Hematopoietic multipotent progenitor cell treated with erythropoietin and hydrocortisone succinate and interleukin-3 and kit ligand, for 6 days (in vitro differentiated cells): Measurements from ENCODE around the gene TIGIT.

ENCODE experiments used
- DNase-seq: peaks from one replicate; pipeline ENCODE4 v3.0.0-alpha.2; 2015

The TIGIT gene

DNA sequence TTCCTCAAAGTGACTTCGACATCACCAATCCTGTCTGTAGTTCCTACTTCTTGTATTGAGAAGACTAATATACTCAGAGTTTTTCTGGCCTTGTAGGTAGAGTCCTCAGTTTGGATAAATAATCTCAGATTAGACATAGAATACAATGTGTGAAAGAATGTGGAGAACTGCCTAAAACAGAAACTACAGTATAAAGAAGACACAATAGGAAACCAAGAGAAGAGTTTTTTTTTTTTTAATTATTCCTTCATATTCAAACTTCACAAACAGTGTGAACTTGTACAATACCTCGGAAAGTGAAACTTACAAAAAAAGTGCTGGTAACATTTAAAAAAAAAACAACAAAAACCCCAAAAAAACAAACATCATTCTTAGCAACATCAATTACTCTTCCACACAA lies 20.5 kb downstream of the TIGIT start:
- no peak for DNase-seq

DNA sequence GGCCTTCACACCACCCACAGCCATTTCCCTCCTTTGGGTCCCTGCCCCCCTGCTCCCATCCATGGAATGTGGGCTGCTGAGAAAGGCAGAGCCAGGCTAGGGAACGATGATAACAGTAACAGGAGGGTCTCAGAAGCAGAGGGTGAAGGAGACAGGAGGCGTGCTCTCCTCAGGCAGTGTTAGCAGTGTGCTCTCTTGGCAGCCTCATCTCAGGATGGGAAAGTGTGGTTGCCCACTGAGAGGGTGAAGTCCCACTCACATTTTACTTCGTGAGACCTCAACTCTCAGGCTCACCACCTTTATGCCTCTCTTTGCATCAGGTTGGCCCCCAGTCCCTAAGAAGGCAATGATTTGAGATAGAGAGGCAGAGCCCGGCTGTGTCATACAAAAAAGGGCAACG lies 24.5 kb downstream of the TIGIT start:
- DNase-seq, result no peak

DNA sequence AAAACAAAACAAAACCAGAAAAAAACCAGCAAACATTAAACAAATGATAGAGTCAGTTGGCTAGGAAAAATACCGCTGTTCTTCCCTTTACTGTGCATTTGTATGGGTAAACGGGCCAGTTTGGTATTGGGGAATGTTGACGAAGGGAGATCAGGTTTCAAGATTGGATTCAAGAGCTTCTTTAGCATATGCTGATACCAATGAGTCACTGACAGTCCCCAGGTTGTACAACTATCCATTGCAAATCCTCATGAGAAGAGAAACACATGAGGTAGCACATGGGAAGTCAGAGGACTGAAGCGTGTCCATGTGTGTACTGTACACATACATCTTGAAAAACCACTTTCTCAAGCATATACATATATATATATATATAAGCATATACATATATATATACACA lies 25.6 kb downstream of the TIGIT start:
- DNase-seq, result no peak

DNA sequence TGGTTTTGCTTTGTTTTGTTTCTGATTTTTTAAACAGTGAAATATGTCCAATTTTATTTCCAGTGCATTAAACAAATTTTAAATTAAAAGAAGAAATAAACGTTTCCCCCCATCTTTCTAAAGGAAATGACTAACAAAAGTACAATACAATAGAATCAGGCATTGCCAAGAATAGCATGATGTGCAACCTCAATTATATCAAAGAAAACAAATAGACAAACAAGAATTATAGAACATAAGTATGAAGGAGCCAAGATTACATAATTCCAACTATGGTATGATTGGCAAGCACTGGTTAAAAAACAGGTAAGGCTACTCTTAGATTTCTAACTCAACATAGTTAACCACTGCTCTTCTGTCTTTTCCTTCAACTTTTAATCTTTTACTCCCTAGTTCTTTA lies 26.4 kb downstream of the TIGIT start:
- DNase-seq, result no peak

DNA sequence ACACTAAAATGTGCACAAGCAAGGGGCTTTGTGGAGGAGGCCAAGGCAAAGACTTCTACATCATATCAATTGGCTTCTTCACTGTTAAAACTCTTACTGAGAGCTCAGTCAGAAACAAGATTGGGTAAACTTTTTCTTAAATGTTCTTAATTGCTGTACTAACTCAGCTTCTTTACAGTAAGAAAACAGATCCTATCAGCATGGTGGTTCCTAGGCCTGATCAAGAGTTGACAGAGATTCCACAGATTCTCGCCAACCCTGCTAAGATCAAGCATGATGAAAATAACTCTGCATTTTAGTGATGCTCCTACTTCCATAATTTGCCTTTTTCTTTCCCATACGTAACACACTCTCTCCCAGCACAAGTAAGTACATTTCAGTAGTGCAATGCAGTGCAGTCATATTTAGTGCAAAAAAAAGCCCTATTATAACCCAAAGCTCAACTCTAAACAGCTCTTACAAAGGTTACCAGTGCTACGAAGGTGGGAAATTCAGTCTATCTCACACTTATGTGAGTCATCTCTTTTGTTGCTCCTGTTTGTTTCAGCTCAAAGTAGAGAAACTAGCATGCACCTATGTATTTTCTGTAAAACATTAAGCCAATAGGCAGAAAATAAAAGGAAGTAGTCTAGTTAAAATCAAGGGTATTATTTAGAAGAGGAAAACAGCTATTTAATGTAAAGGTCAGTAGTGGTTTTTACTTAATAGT lies 29.9 kb downstream of the TIGIT start:
- DNase-seq, result no peak

DNA sequence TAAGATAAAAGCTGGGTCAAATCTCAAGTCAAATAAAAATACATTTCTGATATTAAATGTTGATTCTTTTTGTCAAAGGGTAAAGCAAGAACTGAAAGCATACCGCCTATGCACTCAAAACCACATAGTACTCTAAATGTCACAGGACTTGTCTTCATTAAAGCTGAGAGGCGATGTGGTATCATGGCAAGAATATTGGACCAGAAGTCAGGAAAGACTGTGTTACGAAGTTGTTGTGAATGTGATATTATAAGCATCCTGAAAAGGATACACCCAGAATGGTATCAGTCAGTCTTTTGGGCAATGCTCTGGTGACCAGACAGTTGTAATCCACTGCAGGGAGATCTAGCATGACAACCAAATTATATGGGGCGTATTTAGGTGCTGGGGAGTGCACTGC lies 33.8 kb downstream of the TIGIT start:
- DNase-seq, result no peak

DNA sequence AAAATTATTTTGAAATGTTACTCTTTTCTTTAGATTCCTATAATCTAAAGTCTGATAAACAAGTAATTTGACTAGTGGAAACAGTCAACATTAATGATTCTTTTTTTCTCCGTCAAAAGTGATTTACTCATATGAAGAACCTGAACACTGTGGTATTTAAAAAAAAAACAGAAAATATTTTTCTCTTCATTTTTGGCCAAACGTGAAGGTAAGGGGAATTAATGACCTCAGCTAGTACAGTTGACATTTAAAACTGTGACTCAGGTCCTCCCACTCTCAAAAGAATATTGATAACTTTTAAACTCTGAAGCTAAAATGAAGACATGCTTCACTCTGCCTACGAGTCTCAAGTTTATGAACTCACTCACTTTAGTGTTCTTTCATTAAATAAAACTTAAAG lies 34.5 kb downstream of the TIGIT start:
- no peak for DNase-seq

DNA sequence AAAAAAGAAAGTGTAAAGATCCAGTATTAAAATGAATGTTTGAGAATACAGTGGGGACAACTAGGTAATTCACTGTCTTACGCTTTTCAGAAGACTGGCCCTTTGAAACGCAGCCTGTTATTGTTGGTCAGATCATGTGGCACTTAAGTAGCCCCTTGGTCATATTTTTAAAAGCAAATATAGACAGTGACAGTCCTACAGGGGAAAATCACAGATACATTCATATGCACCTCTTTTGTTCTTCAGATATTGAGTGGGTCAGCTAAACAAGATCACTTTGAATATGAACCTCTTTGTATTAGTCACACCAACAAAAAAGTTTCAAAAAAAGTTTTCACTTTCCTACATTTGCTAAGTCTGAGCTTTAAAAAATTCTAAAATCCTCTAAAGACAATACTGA lies 36.0 kb downstream of the TIGIT start:
- DNase-seq, result no peak

DNA sequence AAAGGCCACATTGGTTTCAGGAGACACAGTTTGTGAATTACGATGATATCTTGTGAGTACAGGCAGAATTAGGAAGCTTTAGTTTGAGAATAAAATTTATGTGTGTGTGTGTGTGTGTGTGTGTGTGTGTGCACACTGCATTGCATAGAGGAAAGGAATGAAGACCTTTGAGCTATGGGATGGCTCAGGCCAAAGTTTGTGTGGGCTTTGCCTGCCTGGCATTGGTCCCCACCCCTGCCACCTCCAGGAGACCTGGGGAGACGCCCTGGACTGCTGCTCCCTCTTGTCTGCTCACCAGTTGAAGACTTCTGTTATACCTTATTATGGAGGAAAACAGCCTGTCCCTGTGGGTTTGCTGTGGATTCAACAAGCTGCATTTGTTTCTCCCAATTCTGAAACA lies 37.2 kb downstream of the TIGIT start:
- DNase-seq, result no peak

DNA sequence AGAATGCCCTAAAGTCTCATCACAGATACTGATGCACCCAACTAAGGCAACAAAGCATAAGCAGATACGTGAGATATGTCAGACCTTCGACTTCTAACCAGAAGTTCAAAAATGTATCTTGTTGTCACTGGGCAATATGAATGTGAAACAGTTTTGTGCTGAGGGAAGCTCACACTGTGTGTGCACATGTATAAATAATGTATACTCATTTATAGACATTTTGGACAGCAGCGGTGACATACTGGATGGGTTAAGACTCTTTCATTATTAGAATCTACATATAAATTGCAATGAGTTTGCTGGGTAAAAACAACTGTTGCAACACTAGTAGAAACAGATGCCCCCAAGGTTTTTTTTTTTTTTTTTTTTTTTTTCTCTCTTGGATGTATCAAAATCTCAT lies 37.9 kb downstream of the TIGIT start:
- no peak for DNase-seq

DNA sequence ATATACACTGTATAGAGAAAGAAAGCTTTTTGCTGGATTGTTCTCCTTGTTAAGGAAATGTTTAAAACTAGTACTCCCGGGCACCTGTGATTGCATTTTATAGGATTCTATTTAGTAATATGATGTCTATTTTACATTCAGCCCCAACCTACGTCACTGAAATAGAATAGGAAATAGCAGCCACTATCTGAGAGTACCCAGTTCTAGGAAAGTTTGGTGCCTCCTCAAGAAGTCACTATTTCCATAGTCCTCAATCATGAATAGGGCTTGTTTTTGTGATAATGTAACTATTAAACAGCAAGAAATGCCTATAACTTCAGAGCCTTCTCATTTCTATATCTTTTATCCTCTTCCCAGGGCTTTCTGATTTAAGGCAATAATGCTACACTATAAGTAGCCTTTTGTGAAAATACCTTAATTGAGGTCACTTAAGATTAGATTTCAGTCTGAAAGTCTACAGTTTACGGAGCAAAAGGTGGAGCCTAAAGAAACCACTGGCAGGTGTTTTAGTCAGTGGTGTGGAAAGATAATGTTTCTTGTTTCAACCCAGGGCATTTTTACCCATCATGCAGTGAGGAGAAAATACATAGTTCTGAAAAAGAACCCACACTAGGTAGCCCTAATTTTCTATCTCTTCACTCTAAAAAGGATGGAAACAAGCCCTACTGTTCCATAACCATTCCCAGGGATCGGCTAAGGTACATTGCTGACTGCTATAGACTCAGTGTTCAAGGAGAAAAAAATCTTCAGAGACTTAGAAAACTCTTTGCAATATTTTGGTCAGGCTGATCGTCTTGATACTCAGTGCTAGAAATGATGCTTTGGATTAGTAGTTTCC lies 38.7 kb downstream of the TIGIT start:
- DNase-seq, result no peak

DNA sequence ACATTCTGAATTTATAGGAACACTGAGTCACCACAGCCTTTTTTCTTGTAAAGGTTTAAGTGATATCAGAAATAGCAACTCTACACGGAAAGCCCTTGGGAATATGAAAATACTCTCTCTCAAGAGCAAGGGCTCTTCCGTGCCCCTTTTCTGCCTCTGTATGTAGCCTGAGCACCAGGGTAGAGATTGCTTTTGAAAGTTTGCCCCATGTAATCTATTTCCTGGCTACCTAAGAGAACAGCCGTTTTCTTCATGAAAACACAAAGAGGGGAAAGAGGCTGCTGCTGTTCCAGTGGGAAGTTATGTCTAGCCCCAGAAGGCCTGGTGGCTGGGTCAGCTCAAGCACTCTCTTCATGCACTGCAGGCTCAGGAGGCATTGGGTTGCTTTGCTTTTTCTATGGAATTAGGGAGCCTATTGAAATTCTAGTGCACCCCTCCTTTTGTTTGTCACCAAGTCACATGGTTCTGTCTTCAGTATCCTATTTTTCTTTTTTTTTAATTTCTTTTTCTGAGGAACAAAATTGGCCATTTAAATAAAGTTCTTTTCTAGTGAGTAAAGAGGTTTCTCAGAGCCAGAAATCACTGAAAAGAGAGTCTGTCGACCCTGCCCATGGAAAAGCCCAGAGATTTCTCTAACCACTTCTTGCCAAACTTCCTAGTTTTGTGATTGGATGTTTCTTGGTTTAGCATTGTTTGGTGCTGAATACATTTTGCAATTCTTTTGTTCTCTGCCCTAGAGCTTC lies 39.5 kb downstream of the TIGIT start:
- DNase-seq, result no peak

DNA sequence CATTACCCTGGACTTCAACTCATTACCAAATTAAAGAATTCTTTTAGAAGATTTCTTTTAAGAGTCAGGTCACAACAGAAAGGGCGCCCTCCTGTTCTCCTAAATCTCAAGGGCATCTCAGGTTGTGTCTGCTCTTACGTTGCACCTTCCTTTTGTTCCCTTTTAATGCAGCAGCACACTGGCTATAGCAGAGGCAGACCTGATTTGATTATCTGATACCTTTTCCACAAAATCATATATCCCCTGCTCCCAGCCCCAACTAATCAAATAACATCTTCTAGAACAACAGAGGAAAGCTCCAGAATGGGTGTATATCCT lies 40.1 kb downstream of the TIGIT start:
- DNase-seq, result no peak

DNA sequence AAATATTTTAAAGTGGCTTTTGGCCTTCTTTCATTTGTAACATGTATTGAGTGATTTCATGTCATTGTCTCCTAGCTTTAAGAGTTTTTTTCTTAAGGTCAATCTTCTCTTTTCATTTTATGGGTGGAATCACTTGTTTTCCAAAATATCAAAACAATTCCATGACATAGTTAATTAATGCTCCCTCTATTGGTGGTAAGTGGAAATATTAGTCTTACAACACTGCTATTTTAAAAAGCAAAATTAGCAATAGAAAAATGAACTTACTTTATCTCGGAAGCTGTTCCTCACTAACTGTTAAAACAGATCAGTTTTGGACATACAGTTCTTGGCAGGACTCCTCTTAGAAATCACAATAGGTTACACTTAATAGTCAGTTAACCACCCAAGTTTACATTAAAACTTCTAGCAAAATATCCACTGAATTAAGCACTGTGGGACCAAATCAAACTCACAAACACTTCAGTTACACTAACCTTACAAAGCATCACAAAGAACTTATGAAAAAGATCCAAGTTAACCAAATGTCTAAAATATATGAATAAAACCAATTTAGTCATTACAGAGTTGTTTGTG lies 42.4 kb downstream of the TIGIT start:
- peak; percentile 21 for DNase-seq

DNA sequence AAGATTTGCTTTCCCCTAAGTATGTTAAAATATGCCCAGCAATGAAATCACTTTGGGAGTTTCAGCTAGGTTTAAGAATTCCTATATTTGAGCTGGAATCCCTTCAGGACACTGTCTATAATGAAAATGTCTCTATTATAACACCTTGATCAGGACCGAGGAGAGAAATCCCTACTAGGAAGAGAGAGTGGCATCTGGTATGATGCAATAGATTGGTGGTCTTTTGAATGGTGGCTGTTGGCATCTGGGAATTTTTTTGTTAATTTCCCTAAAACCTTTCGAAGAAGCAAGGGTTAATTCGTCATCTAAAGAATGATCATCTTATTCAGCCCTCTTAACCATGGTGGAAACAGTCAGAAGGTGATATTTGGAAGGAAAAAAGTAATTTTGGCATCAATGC lies 43.0 kb downstream of the TIGIT start:
- no peak for DNase-seq

DNA sequence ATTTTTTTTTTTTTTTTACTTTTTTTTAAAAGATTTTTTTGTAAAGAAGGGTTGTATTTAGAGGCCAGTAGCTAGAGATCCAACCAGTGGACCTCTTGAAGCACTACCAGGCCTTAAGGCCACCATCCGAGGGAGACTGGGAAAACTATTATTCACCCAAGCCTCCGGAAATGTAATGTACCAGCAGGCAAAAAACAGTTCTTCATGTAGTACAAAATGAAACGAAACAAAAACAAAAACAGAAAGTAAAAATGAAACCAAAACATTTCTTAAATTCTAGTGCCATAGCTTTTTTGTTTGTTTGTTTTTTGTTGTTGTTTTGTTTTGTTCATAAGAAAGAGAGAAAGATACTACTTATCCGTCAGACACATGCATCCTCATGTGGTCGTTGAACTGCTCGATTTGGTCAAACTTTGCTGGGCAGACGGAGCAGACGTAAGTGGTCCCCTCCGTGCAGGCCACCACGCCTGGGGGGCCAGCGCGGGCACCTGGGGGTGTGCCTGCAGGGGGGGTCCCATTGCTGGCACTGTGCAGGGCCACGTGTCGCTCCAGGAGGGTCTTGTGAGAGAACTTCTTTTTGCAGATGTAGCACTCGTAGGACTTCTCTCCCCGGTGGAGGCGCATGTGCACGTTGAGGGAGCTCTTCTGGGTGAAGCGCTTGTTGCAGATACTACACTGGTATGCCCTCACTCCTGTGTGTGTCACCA lies 45.0 kb downstream of the TIGIT start:
- DNase-seq, result no peak

DNA sequence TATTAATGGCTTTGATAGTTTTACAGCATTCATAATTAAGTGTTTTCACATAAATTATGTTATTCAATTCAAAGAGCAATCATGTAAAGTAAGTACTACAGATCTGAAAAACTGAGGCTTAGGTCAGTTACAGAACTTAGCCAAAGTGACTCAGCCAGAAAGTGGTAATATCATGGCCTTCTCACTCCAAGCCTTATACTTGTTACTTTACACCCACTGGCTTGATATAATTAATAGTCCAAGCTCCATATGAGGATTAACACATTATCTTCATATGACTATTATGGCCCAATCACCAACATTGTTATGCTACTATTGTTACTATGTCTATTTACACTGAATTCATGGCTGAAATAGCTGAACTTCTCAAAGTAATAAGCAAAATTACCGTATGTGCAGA lies 50.7 kb downstream of the TIGIT start:
- DNase-seq, result no peak

DNA sequence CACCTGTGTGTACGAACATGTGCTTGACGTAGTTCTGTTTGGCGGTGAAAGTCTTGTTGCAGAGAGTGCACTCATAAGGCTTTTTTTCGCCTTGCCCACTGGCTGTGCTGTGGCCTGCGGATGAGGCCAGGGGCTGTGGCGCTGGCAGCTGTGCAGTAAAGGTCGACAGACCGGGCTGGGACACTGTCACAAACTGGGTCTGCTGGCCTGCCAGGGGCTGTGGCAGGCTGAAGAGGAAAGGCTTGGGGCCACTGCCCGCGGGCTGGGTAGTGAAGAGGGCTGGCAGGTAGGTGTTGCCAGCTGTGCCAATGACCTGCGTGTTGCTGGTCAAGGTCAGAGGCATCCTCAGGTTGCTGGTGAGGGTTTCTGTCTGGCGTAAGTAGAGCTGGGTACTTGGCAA lies 56.4 kb downstream of the TIGIT start:
- DNase-seq, result no peak

DNA sequence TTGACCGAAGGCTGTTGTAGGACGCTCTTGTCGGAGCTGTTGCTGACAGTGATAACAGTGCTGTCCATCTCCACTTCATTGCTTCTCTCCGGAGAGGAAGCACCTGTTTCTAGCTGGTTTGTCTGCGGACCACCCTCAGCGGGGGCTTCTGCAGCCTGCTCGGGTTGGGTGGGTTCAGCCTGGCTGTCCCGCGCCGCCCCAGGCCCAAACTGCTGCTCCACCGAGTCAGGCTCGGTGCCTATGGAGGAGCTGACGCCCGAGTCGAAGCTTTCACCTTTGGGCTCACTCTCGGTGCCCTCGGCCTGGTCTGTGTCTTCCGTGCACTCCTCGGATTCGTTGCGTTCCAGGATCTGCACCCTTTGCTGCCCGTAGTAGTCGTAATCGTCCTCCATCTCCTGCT lies 56.9 kb downstream of the TIGIT start:
- no peak for DNase-seq

DNA sequence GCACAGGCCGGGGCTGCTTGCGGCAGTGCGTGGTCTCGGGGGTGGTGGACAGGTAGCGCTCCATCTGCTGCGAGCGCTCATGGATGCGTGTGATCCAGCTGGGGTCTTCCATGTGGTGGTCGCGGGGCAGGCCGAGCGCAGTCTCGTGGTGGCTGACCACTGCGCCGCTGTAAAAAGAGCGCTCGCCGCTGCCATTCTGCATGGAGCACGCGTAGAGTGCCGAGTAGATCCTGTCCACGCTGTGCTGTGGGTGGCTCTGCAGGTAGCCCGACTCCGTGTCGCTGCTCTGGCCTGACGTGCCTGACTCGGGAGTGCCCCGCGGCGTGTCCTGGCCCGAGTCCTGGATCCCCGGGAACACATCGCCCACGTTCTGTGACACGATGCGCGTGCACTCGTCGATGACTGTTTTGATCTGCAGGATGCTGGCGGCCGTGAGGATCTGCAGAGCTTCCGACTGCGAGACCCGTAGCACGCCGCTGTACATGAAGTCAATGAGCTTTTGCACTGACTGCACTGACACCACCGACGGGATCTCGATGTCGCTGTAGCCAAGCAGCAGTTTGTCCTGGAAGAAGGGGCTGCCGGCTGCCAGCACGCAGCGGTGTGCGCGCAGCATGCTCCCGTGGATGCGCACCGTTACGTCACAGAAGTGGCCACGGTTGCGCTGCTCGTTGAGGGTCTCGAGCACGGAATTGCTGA lies 57.4 kb downstream of the TIGIT start:
- no peak for DNase-seq

DNA sequence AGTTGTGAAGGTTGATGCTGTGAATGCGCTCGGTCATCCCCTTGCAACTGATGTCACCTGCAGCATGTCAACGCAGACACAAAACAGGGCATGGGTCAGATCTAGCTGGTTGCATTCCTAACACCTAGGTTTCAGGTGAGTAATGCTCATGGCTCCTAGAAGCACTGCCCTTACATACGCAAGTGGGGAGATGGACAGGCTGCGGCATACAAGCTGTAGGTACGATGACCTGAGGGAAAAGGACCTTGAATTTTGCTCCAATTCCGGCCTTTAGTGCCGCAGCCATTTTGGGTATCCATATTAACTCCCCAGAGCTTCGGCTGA lies 58.0 kb downstream of the TIGIT start:
- no peak for DNase-seq

DNA sequence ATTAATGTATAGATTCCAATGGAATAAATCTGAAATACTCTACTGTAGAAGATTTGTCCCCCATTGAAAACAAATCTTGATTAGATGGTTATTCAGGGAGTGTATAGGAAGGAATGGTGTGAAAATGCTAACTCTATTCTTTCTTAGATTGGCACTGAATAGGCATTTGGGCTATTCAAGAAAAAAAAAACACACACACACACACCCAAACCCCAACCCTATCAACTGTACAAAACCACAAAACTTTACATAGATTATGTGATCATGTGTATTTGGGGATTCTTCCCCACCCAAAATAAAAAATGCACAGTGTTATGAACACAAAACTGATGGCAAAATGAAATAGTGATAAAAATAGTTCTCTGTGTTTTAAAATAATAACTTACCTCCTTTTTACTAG lies 61.8 kb downstream of the TIGIT start:
- DNase-seq, result no peak

DNA sequence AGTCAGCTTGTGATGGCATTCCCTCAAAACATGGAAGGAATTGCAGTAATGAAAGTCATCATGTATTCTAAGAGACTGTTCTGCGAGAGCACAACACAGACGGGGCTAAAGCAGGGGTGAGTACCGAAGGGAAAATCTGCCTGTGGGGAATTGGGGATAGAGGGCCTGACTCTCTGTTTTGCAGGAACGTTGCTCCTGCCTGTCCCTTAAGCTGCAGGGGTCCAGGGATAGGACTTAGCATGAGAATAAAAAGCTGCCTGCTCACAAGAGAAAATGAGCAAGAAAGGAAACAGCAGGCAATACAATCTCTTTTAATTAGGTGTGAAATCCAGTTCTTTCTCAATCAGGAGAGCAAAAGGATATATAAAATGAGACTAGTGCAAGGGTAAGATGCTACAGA lies 62.2 kb downstream of the TIGIT start:
- DNase-seq, result no peak
